HFFc6 (cell line): ENCODE data around the gene SLC38A10. TPM values are rescaled to one million over a fixed set of nuclear protein-coding genes. Genes with fewer than 3 reads are reported as not detected.

Experiments used
- DNase-seq: peaks from one replicate; pipeline ENCODE4 v3.0.0-alpha.2; 2018
- H3K27ac Mint-ChIP-seq: 2 replicates; pipeline ENCODE4 v1.8.0; 2020; ENCODE audit warnings: mild to moderate bottlenecking, mixed read lengths
- H3K27me3 Mint-ChIP-seq: 2 replicates; pipeline ENCODE4 v1.8.0; 2021; ENCODE audit warnings: mild to moderate bottlenecking, moderate library complexity, mixed read lengths; ENCODE audit not compliant: insufficient read depth
- H3K36me3 Mint-ChIP-seq: 2 replicates; pipeline ENCODE4 v1.8.0; 2021; ENCODE audit warnings: low read depth, mixed read lengths
- H3K4me1 Mint-ChIP-seq: 2 replicates; pipeline ENCODE4 v1.8.0; 2020; ENCODE audit warnings: low read depth, mixed read lengths
- H3K4me3 Mint-ChIP-seq: 2 replicates; pipeline ENCODE4 v1.8.0; 2020; ENCODE audit warnings: mild to moderate bottlenecking, moderate library complexity, mixed read lengths
- H3K9me3 Mint-ChIP-seq: 2 replicates; pipeline ENCODE4 v1.8.0; 2020; ENCODE audit warnings: mild to moderate bottlenecking, mixed read lengths
- total RNA-seq, 6 experiments: library from RNA; stranded (reverse); fragmentation: NEBNext Ultra II Directional; extraction: Animal tissue kit (Norgen Biotek cat#: 25700); gene quantifications; 2 replicates in 1 of 6; 3 replicates in 5 of 6; pipeline ENCODE4 v1.2.3, GENCODE V29; 2021
- TF ChIP-seq, protein P1 (sequence below): fragments of 200-600 bp; sonication (generic); IDR thresholded peaks from 2 replicates; pipeline ENCODE4 v1.5.0; 2021; ENCODE audit warnings: antibody characterized with exemption, mild to moderate bottlenecking

Gene SLC38A10
- total RNA-seq, 6 experiments from 2014 or later, result 71.2 to 88.3 (median 72.2) TPM

DNA sequence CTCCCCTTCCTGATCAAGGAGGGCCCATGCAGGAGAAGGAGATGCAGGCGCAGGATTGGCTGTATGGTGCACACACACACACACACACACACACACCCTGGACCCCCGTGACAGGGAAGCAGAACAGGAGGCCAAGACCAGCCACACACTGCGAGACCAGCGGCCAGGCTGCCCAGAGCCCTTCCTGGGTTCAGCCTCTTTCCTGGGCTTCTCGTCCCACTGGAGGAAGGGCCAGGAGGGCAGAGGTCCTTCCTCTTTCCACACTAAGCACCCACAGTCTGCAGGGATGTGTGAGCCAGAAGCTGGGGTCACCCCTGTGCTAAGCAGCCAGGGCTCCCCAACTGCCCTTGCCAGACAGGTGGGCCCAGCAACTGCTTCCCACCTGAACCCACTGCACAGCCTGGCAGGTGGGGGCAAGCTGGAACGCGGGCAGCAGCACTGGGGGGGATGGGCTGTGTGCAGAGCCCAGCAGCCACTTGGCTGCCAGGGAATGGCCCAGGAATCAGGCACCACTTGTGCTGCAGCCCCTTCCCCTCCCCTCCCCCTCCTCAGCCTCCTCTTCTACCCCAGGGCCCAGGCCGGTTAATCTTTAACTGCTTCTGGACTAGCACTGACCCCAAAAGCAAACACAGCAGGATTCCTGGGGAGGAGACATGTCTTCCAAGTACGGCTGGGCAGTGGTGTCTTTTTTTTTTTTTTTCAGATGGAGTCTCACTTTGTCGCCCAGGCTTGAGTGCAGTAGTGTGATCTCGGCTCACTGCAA, 44.6 kb upstream of the SLC38A10 start:
- H3K27ac Mint-ChIP-seq, result no peak overlapping the region
- H3K4me1 Mint-ChIP-seq, result peaks cover 12% of the 10 kb centered on the region
- H3K27me3 Mint-ChIP-seq, result peaks cover 4% of the 10 kb centered on the region
- H3K36me3 Mint-ChIP-seq, result peaks cover 5% of the 10 kb centered on the region
- H3K4me3 Mint-ChIP-seq, result no peak overlapping the region
- no peaks in the 10 kb centered on the region for H3K9me3 Mint-ChIP-seq
- TF ChIP-seq, protein P1, sequence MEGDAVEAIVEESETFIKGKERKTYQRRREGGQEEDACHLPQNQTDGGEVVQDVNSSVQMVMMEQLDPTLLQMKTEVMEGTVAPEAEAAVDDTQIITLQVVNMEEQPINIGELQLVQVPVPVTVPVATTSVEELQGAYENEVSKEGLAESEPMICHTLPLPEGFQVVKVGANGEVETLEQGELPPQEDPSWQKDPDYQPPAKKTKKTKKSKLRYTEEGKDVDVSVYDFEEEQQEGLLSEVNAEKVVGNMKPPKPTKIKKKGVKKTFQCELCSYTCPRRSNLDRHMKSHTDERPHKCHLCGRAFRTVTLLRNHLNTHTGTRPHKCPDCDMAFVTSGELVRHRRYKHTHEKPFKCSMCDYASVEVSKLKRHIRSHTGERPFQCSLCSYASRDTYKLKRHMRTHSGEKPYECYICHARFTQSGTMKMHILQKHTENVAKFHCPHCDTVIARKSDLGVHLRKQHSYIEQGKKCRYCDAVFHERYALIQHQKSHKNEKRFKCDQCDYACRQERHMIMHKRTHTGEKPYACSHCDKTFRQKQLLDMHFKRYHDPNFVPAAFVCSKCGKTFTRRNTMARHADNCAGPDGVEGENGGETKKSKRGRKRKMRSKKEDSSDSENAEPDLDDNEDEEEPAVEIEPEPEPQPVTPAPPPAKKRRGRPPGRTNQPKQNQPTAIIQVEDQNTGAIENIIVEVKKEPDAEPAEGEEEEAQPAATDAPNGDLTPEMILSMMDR, result no peak
- no peak for DNase-seq

DNA sequence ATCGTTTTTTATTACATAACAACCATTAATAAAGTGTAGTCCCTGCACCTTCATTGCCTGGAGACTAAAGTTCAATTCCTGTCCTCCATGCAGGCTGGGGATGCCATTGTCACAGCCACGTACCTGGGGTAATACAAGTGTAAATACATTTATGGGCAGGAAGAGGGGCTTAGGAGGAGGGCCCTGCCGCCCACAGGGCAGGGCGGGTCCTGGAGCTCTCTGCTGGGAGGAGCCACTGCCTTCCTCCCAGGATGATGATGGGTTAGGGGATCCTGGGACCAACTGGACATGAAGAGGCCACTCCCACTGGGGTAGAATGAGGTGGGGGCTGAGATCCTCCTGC, 44.1 kb upstream of the SLC38A10 start:
- Mint-ChIP-seq H3K27me3 (peaks cover 4% of the 10 kb centered on the region), H3K27ac (no peak overlapping the region), H3K4me1 (peaks cover 12% of the 10 kb centered on the region), H3K9me3 (no peaks in the 10 kb centered on the region), H3K4me3 (no peak overlapping the region), H3K36me3 (no peaks in the 10 kb centered on the region; the same call in 1 of the 2 replicates)
- no peak for DNase-seq
- TF ChIP-seq, protein P1, result no peak

DNA sequence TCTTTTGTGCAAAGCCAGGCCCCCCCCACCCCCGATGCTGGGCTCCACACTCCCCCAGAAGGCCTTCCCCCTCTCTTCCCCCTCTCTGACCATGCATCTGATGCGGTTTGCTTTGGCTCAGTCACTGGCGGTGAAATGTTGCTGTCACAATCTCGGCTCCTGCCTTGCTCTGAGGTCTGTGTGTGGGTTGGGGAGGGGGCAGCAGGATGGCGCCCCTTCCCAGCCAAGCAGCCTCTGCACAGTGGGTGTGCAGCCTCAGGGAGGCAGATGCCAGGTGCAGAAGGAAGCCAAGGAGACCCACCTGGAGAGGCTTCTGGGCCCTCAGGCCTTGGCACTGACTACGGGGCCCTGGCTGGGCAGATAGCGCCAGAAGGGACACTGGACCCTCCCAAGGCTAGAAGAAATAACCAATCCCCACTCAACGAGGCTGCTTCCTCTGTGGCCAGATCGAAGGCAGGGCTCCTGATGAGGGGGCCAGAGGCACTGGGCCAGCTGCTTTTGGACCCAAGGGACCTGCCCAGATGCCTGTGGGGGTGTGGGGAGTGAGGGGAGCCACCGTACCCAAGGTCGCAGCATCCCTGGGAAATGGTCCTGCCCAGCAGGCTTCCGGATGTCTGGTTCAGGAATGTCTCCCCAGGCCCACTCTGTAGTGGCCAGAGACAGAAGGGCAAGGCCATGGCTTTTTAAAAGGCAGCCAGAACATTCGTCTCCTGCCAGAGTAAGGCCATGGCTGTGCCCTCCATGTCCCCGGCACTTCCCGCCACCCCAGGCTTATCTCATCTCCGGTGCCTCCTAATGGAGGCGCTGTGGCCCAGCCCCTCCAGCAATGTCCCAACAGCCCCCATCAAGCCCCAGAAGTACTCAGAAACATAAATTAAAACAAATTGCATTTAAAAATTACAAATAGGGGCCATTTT, 43.4 kb upstream of the SLC38A10 start:
- Mint-ChIP-seq H3K4me3 (no peak overlapping the region), H3K36me3 (no peaks in the 10 kb centered on the region; the same call in 1 of the 2 replicates), H3K27me3 (peaks cover 8% of the 10 kb centered on the region), H3K9me3 (no peaks in the 10 kb centered on the region), H3K4me1 (peaks cover 12% of the 10 kb centered on the region), H3K27ac (no peak overlapping the region)
- TF ChIP-seq, protein P1, result no peak
- DNase-seq, result no peak

DNA sequence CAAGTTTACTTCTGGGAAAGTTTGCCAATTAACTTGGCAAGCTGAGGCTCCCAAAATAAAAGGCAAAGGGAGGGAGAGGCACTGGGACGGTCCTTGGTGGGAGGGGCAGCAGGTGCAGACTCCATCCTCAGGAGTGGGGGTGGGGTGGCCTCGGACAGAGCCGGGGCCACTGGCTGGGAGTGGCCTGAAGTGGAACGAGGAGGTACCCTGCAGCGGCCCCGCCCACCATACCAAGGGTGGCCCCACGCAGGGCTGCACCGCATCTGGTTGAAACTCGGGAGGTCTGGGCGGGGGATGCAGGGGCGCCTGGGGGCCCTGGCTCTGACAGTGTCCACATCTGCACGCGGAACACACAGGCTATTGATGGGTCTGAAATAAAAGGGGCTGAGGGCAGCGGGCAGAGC, 42.4 kb upstream of the SLC38A10 start:
- Mint-ChIP-seq H3K27me3 (peaks cover 16% of the 10 kb centered on the region), H3K9me3 (no peaks in the 10 kb centered on the region), H3K4me1 (peaks cover 5% of the 10 kb centered on the region), H3K27ac (no peak overlapping the region), H3K36me3 (no peaks in the 10 kb centered on the region), H3K4me3 (no peak overlapping the region)
- no peak for DNase-seq
- TF ChIP-seq, protein P1, result no peak

DNA sequence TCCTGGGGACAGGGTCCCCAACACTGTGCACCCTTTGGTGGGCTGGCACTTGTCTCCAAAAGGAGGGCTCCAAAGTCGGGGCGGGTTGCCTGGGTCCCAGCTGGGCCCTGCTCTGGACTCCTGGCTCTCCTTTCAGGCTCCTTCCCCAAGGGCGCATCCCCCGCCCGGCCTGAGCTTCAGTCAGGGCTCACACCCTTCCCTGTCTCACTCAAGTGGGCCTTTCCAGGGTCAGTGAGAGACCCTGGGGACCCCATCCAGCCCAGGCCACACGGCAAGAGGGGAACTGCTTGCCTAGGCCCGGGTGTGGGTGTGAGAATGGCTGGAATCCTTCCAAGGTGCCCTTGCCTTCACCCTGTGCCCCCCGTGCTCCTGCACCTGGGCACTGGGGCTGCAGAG, 41.8 kb upstream of the SLC38A10 start:
- TF ChIP-seq, protein P1, result no peak
- Mint-ChIP-seq H3K9me3 (no peaks in the 10 kb centered on the region), H3K27me3 (peaks cover 21% of the 10 kb centered on the region), H3K36me3 (no peaks in the 10 kb centered on the region), H3K4me3 (no peak overlapping the region), H3K4me1 (no peaks in the 10 kb centered on the region), H3K27ac (no peak overlapping the region)
- DNase-seq, result no peak
